H7 (cell line): ENCODE results near the gene MAML1. TPM values are rescaled to one million over a fixed set of nuclear protein-coding genes. Genes with fewer than 3 reads are reported as not detected.
A peak's percentile ranks its signal among the peaks of the same experiment; 100 is the strongest.
"Not testable (repeated sequence)": the region's sequence is repeated elsewhere in the genome, so short reads cannot be mapped to it uniquely, and the experiment has no call there.

Experiments used
- DNase-seq: peaks from one replicate; pipeline ENCODE4 v3.0.0; 2012
- H3K27me3 ChIP-seq: 2 replicates; pipeline ENCODE4 v1.6.0; 2011; ENCODE audit warnings: mild to moderate bottlenecking, low read length; ENCODE audit not compliant: control insufficient read depth, insufficient read depth
- H3K36me3 ChIP-seq: replicated peaks from 2 replicates; pipeline ENCODE4 v1.5.1; 2011; ENCODE audit warnings: low read length; ENCODE audit not compliant: control insufficient read depth, insufficient read depth
- H3K4me3 ChIP-seq: 2 replicates; pipeline ENCODE4 v1.5.1; 2011; ENCODE audit warnings: low read depth, mild to moderate bottlenecking, control low read depth, low read length, moderate library complexity; ENCODE audit not compliant: insufficient read depth
- total RNA-seq: library from RNA; depleted of rRNA; stranded (reverse); fragments of >200 nt; shearing (Covaris generic); gene quantifications from 2 replicates; pipeline ENCODE4 v1.2.3, GENCODE V29; 2014; rRNA removed

MAML1 gene, protein sequence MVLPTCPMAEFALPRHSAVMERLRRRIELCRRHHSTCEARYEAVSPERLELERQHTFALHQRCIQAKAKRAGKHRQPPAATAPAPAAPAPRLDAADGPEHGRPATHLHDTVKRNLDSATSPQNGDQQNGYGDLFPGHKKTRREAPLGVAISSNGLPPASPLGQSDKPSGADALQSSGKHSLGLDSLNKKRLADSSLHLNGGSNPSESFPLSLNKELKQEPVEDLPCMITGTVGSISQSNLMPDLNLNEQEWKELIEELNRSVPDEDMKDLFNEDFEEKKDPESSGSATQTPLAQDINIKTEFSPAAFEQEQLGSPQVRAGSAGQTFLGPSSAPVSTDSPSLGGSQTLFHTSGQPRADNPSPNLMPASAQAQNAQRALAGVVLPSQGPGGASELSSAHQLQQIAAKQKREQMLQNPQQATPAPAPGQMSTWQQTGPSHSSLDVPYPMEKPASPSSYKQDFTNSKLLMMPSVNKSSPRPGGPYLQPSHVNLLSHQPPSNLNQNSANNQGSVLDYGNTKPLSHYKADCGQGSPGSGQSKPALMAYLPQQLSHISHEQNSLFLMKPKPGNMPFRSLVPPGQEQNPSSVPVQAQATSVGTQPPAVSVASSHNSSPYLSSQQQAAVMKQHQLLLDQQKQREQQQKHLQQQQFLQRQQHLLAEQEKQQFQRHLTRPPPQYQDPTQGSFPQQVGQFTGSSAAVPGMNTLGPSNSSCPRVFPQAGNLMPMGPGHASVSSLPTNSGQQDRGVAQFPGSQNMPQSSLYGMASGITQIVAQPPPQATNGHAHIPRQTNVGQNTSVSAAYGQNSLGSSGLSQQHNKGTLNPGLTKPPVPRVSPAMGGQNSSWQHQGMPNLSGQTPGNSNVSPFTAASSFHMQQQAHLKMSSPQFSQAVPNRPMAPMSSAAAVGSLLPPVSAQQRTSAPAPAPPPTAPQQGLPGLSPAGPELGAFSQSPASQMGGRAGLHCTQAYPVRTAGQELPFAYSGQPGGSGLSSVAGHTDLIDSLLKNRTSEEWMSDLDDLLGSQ
- 21.5 and 22.3 TPM in 2 replicates for total RNA-seq

GRCh38 chr5:179732412-179732917 lies at the start of gene MAML1:
Gene MAML1 (plus strand): TSS chr5:179732822. CDS start chr5:179733113, 291 bp downstream.
- no peaks in the 10 kb centered on the region for H3K27me3 ChIP-seq
- H3K4me3 ChIP-seq, result peak within 1 kb of the TSS; percentile 78
- peak; percentile 99 for DNase-seq
- peaks cover 17% of the 10 kb centered on the region for H3K36me3 ChIP-seq

DNA sequence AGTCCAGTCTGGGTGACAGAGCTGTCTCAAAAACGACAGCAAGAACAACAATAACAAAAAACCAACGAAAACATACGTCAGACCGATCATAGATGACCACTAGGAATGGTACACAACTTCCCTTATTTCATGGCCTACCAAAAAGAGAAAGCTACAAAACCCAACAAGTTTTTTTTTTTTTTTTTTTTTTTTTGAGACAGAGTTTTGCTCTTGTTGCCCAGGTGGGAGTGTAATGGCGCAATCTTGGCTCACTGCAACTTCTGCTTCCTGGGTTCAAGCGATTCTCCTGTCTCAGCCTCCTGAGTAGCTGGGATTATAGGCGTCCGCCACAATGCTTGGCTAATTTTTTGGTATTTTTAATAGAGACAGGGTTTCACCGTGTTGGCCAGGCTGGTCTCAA lies 43.4 kb upstream of the MAML1 start:
- not testable (repeated sequence) for H3K4me3 ChIP-seq, DNase-seq, H3K27me3 ChIP-seq, H3K36me3 ChIP-seq

DNA sequence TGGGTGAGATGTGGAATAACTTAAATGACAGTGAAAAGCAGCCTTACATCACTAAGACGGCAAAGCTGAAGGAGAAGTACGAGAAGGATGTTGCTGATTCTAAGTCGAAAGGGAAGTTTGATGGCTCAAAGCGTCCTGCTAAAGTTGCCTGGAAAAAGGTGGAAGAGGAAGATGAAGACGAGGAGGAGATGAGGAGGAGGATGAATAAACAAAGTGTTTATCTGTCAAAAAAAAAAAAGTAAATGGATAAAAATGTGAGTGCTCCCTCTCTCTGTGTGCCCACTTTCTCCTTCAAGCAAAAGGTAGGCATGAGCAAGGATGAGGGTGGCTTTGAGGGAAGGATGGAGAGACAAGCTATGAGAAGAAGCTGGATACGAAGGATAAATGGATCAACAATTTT lies 38.1 kb upstream of the MAML1 start:
- no peaks in the 10 kb centered on the region for H3K36me3 ChIP-seq
- DNase-seq, result no peak
- no peaks in the 10 kb centered on the region for H3K27me3 ChIP-seq
- H3K4me3 ChIP-seq, result no peak overlapping the region

DNA sequence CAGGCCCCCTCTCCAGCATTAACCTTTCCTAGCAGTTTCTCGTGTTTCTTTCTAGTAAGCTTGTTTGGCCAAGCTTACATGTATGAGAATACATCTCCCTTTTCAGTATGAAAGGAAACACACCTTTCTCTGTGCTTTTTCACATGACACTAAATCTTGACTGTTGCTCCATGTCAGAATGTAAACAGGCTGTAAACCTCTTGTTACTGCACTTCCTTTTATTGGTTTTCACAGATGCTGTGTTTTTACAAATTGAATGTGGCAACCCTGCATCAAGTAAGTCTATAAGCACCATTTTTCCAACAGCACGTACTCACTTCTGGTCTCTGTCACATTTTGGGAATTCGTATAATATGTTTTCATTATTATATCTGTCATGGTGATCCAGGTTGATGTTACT lies 36.0 kb upstream of the MAML1 start:
- Histone ChIP-seq H3K4me3 (no peak overlapping the region), H3K27me3 (no peaks in the 10 kb centered on the region), H3K36me3 (no peaks in the 10 kb centered on the region; the same call in 1 of the 2 replicates)

GRCh38 chr5:179697108-179697507 lies 35.5 kb upstream of the MAML1 start:
- Histone ChIP-seq H3K4me3 (no peak overlapping the region), H3K36me3 (no peaks in the 10 kb centered on the region; the same call in none of the 2 replicates), H3K27me3 (no peaks in the 10 kb centered on the region)
- DNase-seq, result no peak

More for the DNA sequence above, 36.0 kb upstream of the MAML1 start:
- DNase-seq, result no peak

DNA sequence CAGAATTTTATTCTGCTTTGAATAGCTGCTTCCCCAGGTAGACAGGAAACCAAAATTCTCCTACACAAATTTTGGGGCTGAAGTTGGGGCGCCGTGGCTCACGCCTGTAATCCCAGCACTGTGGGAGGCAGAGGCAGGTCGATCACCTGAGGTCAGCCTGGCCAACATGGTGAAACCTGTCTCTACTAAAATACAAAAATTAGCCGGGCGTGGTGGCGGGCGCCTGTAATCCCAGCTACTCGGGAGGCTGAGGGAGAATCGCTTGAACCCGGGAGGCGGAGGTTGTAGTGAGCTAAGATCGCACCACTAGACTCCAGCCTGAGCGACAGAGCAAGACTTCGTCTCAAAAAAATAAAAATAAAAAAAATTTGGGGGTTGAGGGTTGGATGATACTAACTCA lies 35.1 kb upstream of the MAML1 start:
- H3K36me3 ChIP-seq, result not testable (repeated sequence)

GRCh38 chr5:179697993-179698934 lies 34.4 kb upstream of the MAML1 start:
- peak; percentile 100 for DNase-seq
- Histone ChIP-seq H3K27me3 (no peaks in the 10 kb centered on the region), H3K36me3 (peaks cover 3% of the 10 kb centered on the region), H3K4me3 (peak overlapping the region; percentile 96)

More for the DNA sequence above, 35.1 kb upstream of the MAML1 start:
- not testable (repeated sequence) for DNase-seq, H3K27me3 ChIP-seq, H3K4me3 ChIP-seq

- DNase-seq, result no peak
- H3K36me3 ChIP-seq, result peaks cover 3% of the 10 kb centered on the region
- H3K4me3 ChIP-seq, result peak within 1 kb of the TSS; percentile 96
- no peaks in the 10 kb centered on the region for H3K27me3 ChIP-seq
Observed at GRCh38 chr5:179698935-179699615, 33.5 kb upstream of the MAML1 start, which contains the start of gene CANX. Gene CANX (plus strand): TSS chr5:179698967. CDS start chr5:179705682, 6,715 bp downstream.

DNA sequence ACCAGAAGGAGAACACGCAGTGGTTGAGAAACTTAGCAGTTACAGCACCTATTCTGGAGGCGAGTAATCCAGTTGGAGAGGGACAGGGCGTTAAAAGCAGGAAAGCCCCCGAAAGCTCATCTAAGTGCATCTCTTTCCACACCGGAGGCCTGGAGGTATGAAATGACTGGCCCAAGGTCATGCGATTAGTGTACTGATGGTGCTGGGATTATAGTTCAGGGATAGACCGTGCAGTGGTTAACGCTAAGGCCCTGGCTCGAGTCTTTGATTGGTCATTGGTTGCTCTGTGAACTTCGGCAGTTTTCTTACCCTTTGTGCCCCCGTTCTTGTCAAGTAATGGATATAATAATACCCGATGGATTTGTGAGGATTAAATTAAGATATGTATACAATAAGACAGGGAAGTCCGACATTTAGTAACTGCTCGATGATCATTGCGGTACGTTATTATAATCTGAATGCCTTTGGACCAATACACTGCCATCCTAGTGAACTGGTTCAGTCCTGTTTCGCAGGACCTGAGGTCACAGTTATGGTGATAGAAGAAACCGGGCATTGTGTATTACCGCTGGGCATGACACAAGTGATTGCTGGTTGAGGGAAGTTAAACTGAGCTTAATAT lies 32.9 kb upstream of the MAML1 start:
- no peaks in the 10 kb centered on the region for H3K27me3 ChIP-seq
- DNase-seq, result peak; percentile 34
- peaks cover 3% of the 10 kb centered on the region for H3K36me3 ChIP-seq
- peak overlapping the region; percentile 96 for H3K4me3 ChIP-seq

DNA sequence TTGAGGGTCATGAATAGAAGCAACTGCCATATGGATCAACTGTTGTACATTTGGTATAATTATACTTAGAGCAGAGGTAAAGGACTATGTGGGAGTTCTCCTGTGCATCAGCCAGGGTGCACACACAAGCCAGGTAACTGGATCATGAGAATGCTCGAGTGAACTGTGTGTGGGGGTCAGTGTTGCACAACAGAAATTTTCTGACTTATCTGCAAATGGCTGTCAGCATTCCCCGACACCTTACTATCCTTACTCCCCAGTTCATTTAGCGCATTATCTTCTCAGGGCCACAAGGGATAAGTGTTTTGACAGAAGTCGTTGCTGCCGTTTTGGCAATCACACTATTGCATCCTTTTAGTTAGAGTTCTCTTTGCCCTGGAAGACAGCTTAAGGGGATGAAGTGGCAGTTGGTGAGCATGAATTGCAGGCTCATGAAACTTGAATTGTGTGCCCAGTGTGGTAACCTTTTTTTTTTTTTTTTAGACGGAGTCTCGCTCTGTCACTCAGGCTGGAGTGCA lies 32.2 kb upstream of the MAML1 start:
- peak; percentile 37 for DNase-seq
- peaks cover 3% of the 10 kb centered on the region for H3K36me3 ChIP-seq
- no peaks in the 10 kb centered on the region for H3K27me3 ChIP-seq
- H3K4me3 ChIP-seq, result no peak overlapping the region

- peaks cover 47% of the 10 kb centered on the region for H3K36me3 ChIP-seq
- no peaks in the 10 kb centered on the region for H3K27me3 ChIP-seq
- H3K4me3 ChIP-seq, result no peak overlapping the region
- no peak for DNase-seq
Observed at GRCh38 chr5:179716286-179716685, 16.3 kb upstream of the MAML1 start.

DNA sequence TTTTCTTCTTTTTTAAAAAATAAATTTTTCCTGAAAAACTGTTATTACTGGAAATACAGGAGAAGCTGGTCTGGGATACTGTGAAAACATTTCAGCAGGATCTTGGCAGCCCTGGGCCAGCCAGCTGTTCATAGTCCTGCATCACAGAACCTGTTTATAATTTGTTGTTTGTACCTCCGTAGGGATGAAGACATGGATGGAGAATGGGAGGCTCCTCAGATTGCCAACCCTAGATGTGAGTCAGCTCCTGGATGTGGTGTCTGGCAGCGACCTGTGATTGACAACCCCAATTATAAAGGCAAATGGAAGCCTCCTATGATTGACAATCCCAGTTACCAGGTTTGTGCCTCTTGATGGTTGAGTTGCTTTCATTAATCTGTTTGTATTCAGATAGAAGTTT lies 12.4 kb upstream of the MAML1 start:
- DNase-seq, result no peak
- no peak overlapping the region for H3K4me3 ChIP-seq
- no peaks in the 10 kb centered on the region for H3K27me3 ChIP-seq
- H3K36me3 ChIP-seq, result peaks cover 67% of the 10 kb centered on the region
